ENCODE measurements around the gene TMC6. TPM values are rescaled to one million over a fixed set of nuclear protein-coding genes. Genes with fewer than 3 reads are reported as not detected.

TMC6 gene
- total and polyA plus RNA-seq, 2 experiments from 2014 or later: 50.0 to 72.2 TPM

- no peak overlapping the region for H3K4me3 Mint-ChIP-seq
- Histone ChIP-seq H4K20me1 (replicated peaks; ENCODE audit: insufficient read depth) (peaks cover 6% of the 10 kb centered on the region; the same call in 1 of the 2 replicates), H3K27ac (ENCODE audit: low read depth) (no peak overlapping the region), H3K79me2 (replicated peaks; ENCODE audit: insufficient read depth) (no peaks in the 10 kb centered on the region), H3F3A (replicated peaks; ENCODE audit: low read depth) (no peaks in the 10 kb centered on the region), H2AFZ (no peak overlapping the region), H3K9me2 (ENCODE audit: insufficient read depth) (no peaks in the 10 kb centered on the region), H3K36me3 (ENCODE audit: insufficient read depth) (peaks cover 24% of the 10 kb centered on the region), H3K27me3 (ENCODE audit: insufficient read depth) (no peaks in the 10 kb centered on the region), H3K4me1 (ENCODE audit: insufficient read depth) (no peaks in the 10 kb centered on the region), H3K4me2 (no peak overlapping the region), H3K4me3 (no peak overlapping the region)
- no peak for DNase-seq (ENCODE audit: low spot score)
- ATAC-seq: no peak
- H3K4me1 Mint-ChIP-seq: no peaks in the 10 kb centered on the region
- H3K36me3 Mint-ChIP-seq (ENCODE audit: low read depth): peaks cover 72% of the 10 kb centered on the region
- H3K9me3 Mint-ChIP-seq: no peaks in the 10 kb centered on the region
- H3K27me3 Mint-ChIP-seq (ENCODE audit: insufficient read depth, low read depth, poor library complexity): peaks cover 1% of the 10 kb centered on the region
- TF ChIP-seq NANOG (IDR thresholded peaks at IDR 0.05; ENCODE audit: borderline replicate concordance): no peak
- no peak for TF ChIP-seq CREB1 (CRISPR knock-in tag; IDR thresholded peaks at IDR 0.05; ENCODE audit: low read depth)
- TF ChIP-seq, protein P1, sequence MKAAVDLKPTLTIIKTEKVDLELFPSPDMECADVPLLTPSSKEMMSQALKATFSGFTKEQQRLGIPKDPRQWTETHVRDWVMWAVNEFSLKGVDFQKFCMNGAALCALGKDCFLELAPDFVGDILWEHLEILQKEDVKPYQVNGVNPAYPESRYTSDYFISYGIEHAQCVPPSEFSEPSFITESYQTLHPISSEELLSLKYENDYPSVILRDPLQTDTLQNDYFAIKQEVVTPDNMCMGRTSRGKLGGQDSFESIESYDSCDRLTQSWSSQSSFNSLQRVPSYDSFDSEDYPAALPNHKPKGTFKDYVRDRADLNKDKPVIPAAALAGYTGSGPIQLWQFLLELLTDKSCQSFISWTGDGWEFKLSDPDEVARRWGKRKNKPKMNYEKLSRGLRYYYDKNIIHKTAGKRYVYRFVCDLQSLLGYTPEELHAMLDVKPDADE (IDR thresholded peaks at IDR 0.05): no peak
- TF ChIP-seq REST (IDR thresholded peaks at IDR 0.05; ENCODE audit: unreplicated experiment): no peak
- no peak for TF ChIP-seq STAT1 (IDR thresholded peaks at IDR 0.05; ENCODE audit: unreplicated experiment)
- TF ChIP-seq, protein P2, sequence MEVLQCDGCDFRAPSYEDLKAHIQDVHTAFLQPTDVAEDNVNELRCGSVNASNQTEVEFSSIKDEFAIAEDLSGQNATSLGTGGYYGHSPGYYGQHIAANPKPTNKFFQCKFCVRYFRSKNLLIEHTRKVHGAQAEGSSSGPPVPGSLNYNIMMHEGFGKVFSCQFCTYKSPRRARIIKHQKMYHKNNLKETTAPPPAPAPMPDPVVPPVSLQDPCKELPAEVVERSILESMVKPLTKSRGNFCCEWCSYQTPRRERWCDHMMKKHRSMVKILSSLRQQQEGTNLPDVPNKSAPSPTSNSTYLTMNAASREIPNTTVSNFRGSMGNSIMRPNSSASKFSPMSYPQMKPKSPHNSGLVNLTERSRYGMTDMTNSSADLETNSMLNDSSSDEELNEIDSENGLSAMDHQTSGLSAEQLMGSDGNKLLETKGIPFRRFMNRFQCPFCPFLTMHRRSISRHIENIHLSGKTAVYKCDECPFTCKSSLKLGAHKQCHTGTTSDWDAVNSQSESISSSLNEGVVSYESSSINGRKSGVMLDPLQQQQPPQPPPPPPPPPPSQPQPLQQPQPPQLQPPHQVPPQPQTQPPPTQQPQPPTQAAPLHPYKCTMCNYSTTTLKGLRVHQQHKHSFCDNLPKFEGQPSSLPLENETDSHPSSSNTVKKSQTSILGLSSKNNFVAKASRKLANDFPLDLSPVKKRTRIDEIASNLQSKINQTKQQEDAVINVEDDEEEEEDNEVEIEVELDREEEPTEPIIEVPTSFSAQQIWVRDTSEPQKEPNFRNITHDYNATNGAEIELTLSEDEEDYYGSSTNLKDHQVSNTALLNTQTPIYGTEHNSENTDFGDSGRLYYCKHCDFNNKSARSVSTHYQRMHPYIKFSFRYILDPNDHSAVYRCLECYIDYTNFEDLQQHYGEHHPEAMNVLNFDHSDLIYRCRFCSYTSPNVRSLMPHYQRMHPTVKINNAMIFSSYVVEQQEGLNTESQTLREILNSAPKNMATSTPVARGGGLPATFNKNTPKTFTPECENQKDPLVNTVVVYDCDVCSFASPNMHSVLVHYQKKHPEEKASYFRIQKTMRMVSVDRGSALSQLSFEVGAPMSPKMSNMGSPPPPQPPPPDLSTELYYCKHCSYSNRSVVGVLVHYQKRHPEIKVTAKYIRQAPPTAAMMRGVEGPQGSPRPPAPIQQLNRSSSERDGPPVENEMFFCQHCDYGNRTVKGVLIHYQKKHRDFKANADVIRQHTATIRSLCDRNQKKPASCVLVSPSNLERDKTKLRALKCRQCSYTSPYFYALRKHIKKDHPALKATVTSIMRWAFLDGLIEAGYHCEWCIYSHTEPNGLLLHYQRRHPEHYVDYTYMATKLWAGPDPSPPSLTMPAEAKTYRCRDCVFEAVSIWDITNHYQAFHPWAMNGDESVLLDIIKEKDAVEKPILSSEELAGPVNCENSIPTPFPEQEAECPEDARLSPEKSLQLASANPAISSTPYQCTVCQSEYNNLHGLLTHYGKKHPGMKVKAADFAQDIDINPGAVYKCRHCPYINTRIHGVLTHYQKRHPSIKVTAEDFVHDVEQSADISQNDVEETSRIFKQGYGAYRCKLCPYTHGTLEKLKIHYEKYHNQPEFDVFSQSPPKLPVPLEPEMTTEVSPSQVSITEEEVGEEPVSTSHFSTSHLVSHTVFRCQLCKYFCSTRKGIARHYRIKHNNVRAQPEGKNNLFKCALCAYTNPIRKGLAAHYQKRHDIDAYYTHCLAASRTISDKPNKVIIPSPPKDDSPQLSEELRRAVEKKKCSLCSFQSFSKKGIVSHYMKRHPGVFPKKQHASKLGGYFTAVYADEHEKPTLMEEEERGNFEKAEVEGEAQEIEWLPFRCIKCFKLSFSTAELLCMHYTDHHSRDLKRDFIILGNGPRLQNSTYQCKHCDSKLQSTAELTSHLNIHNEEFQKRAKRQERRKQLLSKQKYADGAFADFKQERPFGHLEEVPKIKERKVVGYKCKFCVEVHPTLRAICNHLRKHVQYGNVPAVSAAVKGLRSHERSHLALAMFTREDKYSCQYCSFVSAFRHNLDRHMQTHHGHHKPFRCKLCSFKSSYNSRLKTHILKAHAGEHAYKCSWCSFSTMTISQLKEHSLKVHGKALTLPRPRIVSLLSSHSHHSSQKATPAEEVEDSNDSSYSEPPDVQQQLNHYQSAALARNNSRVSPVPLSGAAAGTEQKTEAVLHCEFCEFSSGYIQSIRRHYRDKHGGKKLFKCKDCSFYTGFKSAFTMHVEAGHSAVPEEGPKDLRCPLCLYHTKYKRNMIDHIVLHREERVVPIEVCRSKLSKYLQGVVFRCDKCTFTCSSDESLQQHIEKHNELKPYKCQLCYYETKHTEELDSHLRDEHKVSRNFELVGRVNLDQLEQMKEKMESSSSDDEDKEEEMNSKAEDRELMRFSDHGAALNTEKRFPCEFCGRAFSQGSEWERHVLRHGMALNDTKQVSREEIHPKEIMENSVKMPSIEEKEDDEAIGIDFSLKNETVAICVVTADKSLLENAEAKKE (CRISPR knock-in tag; IDR thresholded peaks at IDR 0.05): no peak
- no peak for TF ChIP-seq EZH2phosphoT487 (IDR thresholded peaks at IDR 0.05; ENCODE audit: unreplicated experiment)
- TF ChIP-seq POLR2AphosphoS5 (IDR thresholded peaks at IDR 0.05; ENCODE audit: low read depth): no peak
- TF ChIP-seq EZH2 (IDR thresholded peaks at IDR 0.05; ENCODE audit: low read depth, unreplicated experiment): no peak
- no peak overlapping the region for H3K27ac Mint-ChIP-seq
These were observed 38.8 kb downstream of the TMC6 start for GRCh38 chr17:78089576-78090281.
